BE2C (cell line): ENCODE measurements around the gene ALOX5AP.

Experiments used
- DNase-seq: peaks from one replicate; pipeline ENCODE4 v3.0.0-alpha.2; 2020
- H3K27me3 ChIP-seq: fragments of 250-450 bp; sonication (Bioruptor Pico); 2 replicates; pipeline ENCODE4 v1.5.1; 2020; ENCODE audit warnings: mild to moderate bottlenecking
- H3K36me3 ChIP-seq: fragments of 250-450 bp; sonication (Bioruptor Pico); 2 replicates; pipeline ENCODE4 v1.5.1; 2020; ENCODE audit warnings: mild to moderate bottlenecking
- H3K4me1 ChIP-seq: fragments of 250-450 bp; sonication (Bioruptor Pico); 2 replicates; pipeline ENCODE4 v1.5.1; 2020
- H3K4me3 ChIP-seq: 2 replicates; pipeline ENCODE4 v1.5.1; 2011; ENCODE audit warnings: low read depth, low read length
- H3K9me3 ChIP-seq: fragments of 250-450 bp; sonication (Bioruptor Pico); 2 replicates; pipeline ENCODE4 v1.5.1; 2020
- CTCF ChIP-seq: IDR thresholded peaks from 2 replicates; pipeline ENCODE4 v1.5.1; 2012; ENCODE audit warnings: mild to moderate bottlenecking, low read depth, low read length

ALOX5AP gene

GRCh38 chr13:30791354-30792001 is 56.1 kb downstream of the ALOX5AP start:
- no peak for TF ChIP-seq CTCF
- H3K36me3 ChIP-seq, result no peaks in the 10 kb centered on the region

GRCh38 chr13:30792285-30793000 is 57.1 kb downstream of the ALOX5AP start:
- peak; percentile 88 for DNase-seq
- Histone ChIP-seq H3K9me3 (no peaks in the 10 kb centered on the region), H3K4me1 (peaks cover 18% of the 10 kb centered on the region), H3K4me3 (peak overlapping the region; percentile 27), H3K27me3 (no peaks in the 10 kb centered on the region), H3K36me3 (no peaks in the 10 kb centered on the region)
- TF ChIP-seq CTCF, result peak; percentile 22; the same call in 1 of the 2 replicates

More at GRCh38 chr13:30791354-30792001, 56.1 kb downstream of the ALOX5AP start:
- peaks cover 18% of the 10 kb centered on the region for H3K4me1 ChIP-seq
- H3K27me3 ChIP-seq, result no peaks in the 10 kb centered on the region
- peak overlapping the region; percentile 27 for H3K4me3 ChIP-seq
- H3K9me3 ChIP-seq, result no peaks in the 10 kb centered on the region
- peak; percentile 83 for DNase-seq

GRCh38 chr13:30796132-30796572 is 60.8 kb downstream of the ALOX5AP start:
- no peaks in the 10 kb centered on the region for H3K27me3 ChIP-seq
- H3K9me3 ChIP-seq, result no peaks in the 10 kb centered on the region; the same call in 1 of the 2 replicates
- no peaks in the 10 kb centered on the region for H3K36me3 ChIP-seq
- TF ChIP-seq CTCF, result no peak
- DNase-seq, result no peak
- no peak overlapping the region for H3K4me3 ChIP-seq
- peaks cover 18% of the 10 kb centered on the region for H3K4me1 ChIP-seq

GRCh38 chr13:30796631-30797601 is 61.6 kb downstream of the ALOX5AP start:
- DNase-seq, result no peak
- peaks cover 15% of the 10 kb centered on the region for H3K4me1 ChIP-seq
- no peak for TF ChIP-seq CTCF
- H3K4me3 ChIP-seq, result no peak overlapping the region
- H3K9me3 ChIP-seq, result no peaks in the 10 kb centered on the region; the same call in 1 of the 2 replicates
- H3K36me3 ChIP-seq, result no peaks in the 10 kb centered on the region
- no peaks in the 10 kb centered on the region for H3K27me3 ChIP-seq

GRCh38 chr13:30797847-30798535 is 62.6 kb downstream of the ALOX5AP start:
- no peak for DNase-seq
- Histone ChIP-seq H3K9me3 (no peaks in the 10 kb centered on the region; the same call in 1 of the 2 replicates), H3K27me3 (no peaks in the 10 kb centered on the region), H3K4me1 (peaks cover 13% of the 10 kb centered on the region), H3K36me3 (no peaks in the 10 kb centered on the region), H3K4me3 (no peak overlapping the region)
- TF ChIP-seq CTCF, result no peak
